GM19035 (cell line): ENCODE data around the gene XAGE2.
"Not testable (repeated sequence)": the region's sequence is repeated elsewhere in the genome, so short reads cannot be mapped to it uniquely, and the experiment has no call there.

Experiments
- ATAC-seq: cut with Tn5 transposase; IDR thresholded peaks from one replicate; pipeline ENCODE4 v1.9.1; 2021; ENCODE audit not compliant: unreplicated experiment

The XAGE2 gene, protein sequence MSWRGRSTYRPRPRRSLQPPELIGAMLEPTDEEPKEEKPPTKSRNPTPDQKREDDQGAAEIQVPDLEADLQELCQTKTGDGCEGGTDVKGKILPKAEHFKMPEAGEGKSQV

GRCh38 chrX:52368368-52369055 is at the start of gene XAGE2:
TSS of gene XAGE2 (plus strand) at chrX:52369021. CDS start at chrX:52370015, 994 bp downstream.
- no peak for ATAC-seq

DNA sequence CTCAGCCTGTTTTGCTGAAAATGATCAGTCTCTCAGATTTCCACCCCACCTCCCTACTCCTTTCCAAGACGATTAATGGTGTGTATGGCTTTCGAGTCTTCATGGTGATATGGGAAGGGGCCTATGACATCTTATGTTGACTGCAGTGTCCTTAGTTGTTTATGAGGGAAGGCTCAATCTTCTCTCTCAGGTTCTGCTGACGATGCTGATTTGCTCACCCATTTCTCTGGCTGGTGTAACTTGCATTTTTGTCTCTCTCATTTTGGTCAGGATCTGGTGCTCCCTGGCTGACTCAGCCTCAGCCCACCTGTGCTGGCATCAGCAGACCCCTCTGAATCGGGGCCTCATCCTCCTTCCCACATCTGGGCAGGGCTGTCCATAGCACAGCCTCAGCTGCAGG is 31.4 kb upstream of the XAGE2 start:
- no peak for ATAC-seq

DNA sequence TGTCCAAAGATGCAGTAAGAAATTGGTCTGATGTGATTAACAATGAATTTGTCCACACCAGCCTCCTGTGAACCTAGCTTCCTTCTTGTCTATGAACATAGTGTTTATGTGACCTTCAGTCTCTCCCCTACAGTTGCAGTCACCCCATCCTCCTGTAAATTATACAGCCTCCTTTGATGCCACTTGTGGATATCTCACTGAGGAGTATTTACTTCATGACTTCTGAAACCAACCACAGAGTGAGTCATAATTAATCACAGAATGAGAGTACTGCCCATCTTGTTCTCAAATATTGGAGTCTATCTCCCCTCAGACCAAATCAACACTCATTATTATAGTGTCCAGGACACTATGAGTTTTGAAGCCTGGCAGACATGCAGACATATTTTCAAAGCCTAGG is 27.3 kb upstream of the XAGE2 start:
- ATAC-seq, result no peak

- ATAC-seq, result not testable (repeated sequence)
Measured at GRCh38 chrX:52343131-52343530, 25.7 kb upstream of the XAGE2 start.

GRCh38 chrX:52345402-52345801 is 23.4 kb upstream of the XAGE2 start:
- ATAC-seq, result not testable (repeated sequence)

DNA sequence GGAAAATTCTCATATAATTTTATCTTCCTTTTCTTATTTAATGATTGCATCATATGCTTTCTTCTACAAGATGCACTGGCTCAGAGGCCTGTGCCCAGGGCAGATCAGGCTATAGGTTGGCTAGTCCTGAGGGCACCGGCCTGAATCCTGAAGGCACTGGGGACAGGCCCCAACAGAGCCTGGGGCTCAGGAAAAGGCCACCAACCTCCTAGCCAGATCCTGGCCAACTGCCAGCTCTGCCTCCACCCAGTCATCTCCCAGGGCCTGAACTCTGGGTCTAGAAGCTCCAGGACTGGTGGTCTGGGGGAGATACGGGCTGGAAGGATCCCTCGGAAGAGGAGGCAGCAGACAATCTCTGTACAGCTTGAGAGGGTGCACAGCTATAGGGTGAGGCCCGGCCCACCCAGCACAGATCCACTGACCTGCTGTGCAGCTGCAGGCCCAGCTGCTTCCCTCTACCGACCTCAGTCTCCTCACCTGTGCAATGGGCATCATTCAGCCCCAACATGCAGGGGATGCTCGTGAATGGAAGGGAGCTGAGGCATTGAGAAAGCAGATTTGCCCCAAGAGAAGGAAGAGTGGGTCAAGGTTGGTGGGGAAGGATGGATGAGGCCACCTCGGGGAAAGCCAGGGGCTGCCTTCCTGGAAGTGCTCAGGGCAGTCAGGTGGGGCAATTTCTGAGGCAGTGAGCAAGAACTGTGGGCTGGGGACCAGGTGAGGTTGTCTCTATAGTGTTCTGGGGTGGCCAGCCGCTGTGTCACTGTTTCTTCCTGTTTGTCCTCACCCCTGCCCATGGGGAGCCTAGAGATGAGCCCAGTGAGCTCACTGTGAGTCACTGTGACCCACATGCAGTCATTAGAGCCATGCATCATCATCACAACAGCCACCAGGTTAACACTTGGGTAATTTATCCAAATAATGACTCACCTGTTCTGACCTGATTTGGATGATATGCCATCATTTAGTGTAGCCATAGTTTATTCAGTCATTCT is 22.4 kb upstream of the XAGE2 start:
- ATAC-seq, result no peak

DNA sequence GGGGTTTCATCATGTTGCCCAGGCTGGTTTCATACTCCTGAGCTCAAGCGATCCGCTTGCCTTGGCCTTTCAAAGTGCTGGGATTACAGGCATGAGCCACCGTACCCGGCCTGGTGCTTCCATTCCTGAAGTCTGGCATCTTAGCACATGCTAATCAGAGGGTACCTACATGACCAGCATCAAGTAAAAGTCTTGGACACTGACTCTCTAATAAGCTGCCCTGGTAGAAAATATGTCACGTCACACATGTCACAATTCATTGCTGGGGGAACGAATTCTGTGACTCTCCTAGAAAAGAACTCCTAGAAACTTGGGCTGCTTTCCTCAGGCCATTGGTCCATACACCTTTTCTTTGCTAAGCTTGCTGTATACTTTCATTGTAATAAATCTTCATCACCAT is 19.1 kb upstream of the XAGE2 start:
- ATAC-seq, result no peak

DNA sequence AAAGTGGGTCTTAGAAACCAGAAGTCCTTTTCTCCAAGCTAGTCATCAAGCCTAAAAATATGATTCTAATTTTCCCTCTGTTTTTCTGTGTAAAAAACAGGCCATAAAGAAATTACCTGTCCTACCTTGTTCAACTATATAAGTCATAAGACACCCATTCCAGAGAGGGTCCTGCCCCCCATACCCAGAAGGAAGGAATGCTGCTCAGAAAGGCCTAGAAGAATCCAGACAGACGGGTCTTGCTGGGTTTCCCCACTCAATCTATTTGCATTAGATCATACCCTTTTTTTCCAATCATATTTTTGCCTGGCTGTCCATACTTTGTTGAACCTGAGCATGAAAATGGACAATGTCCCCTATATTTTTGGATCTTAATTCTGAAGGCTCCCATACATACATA is 16.3 kb upstream of the XAGE2 start:
- ATAC-seq, result no peak

- ATAC-seq, result no peak
Measured at GRCh38 chrX:52353838-52354237, 15.0 kb upstream of the XAGE2 start.

DNA sequence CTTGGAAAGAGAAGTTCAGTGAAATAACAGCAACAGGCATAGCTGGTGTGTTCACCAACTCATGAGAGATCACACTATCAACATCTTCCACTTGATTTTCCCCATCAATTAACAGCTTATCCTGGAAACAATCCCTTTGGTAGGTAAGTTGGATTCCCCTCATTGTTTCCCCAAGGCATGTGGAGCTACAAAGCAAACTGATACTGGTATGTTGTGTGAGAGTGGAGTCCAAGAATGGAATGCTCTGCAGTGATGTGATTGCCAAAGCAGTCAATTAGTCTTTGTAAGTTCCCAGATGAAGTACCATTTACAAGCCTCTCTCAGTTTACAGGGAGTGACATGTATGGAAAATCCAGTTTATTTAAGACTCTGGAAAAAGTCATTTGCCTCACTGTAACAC is 13.7 kb upstream of the XAGE2 start:
- no peak for ATAC-seq

DNA sequence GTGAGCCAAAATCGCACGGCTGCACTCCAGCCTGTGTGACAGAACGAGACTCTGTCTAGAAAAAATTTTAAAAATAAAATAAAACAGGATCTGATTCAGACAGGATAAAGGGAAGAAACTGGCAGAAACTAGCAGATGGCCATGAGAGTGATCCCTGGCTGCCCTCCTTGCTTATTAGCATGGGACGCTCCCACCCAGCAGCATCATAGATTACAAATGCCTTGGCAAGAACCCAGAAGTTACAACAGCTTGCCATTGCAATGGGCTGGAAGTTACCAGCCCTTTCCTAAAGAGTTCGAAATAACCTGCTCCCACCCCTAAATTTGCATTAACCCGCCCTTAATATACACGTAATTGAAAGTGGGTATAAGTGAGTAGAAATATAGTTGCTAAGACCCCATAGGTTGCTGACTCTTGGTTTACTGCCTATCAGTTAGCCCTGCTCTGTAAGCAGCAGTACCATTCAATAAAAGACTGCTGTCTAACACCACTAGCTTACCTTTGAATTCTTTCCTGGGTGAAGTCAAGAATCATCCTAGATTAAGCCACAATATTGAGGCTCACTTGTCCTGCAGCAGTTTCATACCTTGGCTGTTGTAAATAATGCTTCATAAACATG is 9.1 kb upstream of the XAGE2 start:
- no peak for ATAC-seq

GRCh38 chrX:52361941-52362340 is 6.9 kb upstream of the XAGE2 start:
- no peak for ATAC-seq

GRCh38 chrX:52363247-52363883 is 5.5 kb upstream of the XAGE2 start:
- no peak for ATAC-seq

DNA sequence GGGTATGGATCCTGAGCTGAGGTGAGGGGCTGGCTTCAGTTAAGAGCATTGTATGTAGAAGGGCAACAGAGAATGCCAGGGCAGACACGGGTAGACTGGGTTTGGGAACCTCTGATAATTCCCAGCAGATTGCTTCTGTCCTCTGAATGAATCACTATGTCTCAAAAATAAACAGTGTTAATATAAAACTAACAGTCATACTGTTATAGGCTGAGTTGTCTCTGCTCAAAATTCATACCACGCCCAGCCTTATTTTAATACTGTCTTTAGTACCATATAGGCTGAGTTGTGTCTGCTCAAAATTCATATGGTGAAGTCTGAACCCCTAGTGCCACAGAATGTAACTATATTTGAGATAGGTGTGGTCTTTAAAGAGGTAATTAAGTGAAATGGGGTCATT is 10.0 kb downstream of the XAGE2 start:
- no peak for ATAC-seq

- ATAC-seq, result no peak
Measured at GRCh38 chrX:52380993-52381392, 12.2 kb downstream of the XAGE2 start.

GRCh38 chrX:52410439-52411394 is 41.9 kb downstream of the XAGE2 start:
- no peak for ATAC-seq

GRCh38 chrX:52415304-52415703 is 46.5 kb downstream of the XAGE2 start:
- no peak for ATAC-seq

DNA sequence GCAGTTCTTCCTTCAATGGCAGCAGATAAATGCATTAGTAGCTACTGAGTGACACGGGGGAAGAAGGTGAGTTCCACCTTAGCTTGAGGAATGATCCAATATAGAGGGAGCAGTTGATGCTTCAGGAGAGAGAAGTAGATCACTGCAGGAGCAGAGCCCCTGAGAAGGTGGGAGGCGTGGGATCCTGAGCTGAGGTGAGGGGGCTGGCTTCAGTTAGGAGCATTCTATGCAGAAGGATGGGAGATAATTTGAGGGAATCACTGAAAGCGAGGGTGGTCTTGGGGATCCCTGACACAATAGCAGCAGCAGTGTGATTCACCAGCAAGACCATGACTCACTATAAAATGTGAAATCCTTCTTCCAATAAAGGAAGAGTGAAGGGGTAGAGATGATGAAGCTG is 48.0 kb downstream of the XAGE2 start:
- no peak for ATAC-seq

GRCh38 chrX:52420824-52421443 is 52.1 kb downstream of the XAGE2 start:
- no peak for ATAC-seq
